Panc1 (cell line): ENCODE measurements around the gene THSD7B.
"Not testable (repeated sequence)": the region's sequence is repeated elsewhere in the genome, so short reads cannot be mapped to it uniquely, and the experiment has no call there.

ENCODE experiments used
- TF ChIP-seq, protein P1 (sequence below), 2 experiments: IDR thresholded peaks; 2 replicates each; pipeline ENCODE4 v1.6.1; 2011 to 2012; ENCODE audit warnings: low read depth in 2 of 2, control low read depth in 1 of 2, low read length in 1 of 2, mild to moderate bottlenecking in 1 of 2, moderate library complexity in 1 of 2; ENCODE audit not compliant: insufficient read depth in 1 of 2
- TF ChIP-seq, protein P2 (sequence below): fragments of 450-650 bp; IDR thresholded peaks from 2 replicates; pipeline ENCODE4 v1.5.1; 2017; ENCODE audit warnings: mild to moderate bottlenecking

DNA sequence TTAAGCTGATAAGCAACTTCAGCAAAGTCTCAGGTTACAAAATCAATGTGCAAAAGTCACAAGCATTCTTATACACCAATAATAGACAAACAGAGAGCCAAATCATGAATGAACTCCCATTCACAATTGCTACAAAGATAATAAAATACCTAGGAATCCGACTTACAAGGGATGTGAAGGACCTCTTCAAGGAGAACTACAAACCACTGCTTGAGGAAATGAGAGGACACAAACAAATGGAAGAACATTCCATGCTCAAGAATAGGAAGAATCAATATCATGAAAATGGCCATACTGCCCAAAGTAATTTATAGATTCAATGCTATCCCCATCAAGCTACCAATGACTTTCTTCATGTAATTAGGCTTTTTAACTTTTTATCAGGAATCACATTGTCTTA lies 934.9 kb downstream of the THSD7B start:
- TF ChIP-seq, protein P1, sequence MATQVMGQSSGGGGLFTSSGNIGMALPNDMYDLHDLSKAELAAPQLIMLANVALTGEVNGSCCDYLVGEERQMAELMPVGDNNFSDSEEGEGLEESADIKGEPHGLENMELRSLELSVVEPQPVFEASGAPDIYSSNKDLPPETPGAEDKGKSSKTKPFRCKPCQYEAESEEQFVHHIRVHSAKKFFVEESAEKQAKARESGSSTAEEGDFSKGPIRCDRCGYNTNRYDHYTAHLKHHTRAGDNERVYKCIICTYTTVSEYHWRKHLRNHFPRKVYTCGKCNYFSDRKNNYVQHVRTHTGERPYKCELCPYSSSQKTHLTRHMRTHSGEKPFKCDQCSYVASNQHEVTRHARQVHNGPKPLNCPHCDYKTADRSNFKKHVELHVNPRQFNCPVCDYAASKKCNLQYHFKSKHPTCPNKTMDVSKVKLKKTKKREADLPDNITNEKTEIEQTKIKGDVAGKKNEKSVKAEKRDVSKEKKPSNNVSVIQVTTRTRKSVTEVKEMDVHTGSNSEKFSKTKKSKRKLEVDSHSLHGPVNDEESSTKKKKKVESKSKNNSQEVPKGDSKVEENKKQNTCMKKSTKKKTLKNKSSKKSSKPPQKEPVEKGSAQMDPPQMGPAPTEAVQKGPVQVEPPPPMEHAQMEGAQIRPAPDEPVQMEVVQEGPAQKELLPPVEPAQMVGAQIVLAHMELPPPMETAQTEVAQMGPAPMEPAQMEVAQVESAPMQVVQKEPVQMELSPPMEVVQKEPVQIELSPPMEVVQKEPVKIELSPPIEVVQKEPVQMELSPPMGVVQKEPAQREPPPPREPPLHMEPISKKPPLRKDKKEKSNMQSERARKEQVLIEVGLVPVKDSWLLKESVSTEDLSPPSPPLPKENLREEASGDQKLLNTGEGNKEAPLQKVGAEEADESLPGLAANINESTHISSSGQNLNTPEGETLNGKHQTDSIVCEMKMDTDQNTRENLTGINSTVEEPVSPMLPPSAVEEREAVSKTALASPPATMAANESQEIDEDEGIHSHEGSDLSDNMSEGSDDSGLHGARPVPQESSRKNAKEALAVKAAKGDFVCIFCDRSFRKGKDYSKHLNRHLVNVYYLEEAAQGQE (IDR thresholded peaks at IDR 0.05; ENCODE audit: insufficient read depth in 1 of 2, low read depth in 2 of 2, low read length in 1 of 2) = not testable (repeated sequence)
- TF ChIP-seq, protein P2, sequence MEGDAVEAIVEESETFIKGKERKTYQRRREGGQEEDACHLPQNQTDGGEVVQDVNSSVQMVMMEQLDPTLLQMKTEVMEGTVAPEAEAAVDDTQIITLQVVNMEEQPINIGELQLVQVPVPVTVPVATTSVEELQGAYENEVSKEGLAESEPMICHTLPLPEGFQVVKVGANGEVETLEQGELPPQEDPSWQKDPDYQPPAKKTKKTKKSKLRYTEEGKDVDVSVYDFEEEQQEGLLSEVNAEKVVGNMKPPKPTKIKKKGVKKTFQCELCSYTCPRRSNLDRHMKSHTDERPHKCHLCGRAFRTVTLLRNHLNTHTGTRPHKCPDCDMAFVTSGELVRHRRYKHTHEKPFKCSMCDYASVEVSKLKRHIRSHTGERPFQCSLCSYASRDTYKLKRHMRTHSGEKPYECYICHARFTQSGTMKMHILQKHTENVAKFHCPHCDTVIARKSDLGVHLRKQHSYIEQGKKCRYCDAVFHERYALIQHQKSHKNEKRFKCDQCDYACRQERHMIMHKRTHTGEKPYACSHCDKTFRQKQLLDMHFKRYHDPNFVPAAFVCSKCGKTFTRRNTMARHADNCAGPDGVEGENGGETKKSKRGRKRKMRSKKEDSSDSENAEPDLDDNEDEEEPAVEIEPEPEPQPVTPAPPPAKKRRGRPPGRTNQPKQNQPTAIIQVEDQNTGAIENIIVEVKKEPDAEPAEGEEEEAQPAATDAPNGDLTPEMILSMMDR = not testable (repeated sequence)
